Kidney (tissue), 14 donors: Measurements from ENCODE around the gene SLC4A11. TPM values are rescaled to one million over a fixed set of nuclear protein-coding genes. Genes with fewer than 3 reads are reported as not detected.

Experiments
- DNase-seq, 5 donors: peaks; one replicate each; pipeline ENCODE4 v3.0.0-alpha.2; 2013 to 2020
- FAIRE-seq: peaks from 2 replicates; lab custom pipeline; 2012; peaks lifted over from hg19 to GRCh38; lab: Jason Lieb, UNC
- H3K27ac ChIP-seq, 2 donors: one replicate each; pipeline ENCODE4 v1.7.0; 2013; ENCODE audit warnings: low read depth in 2 of 2, low read length in 2 of 2, inconsistent platforms in 1 of 2
- H3K27me3 ChIP-seq: one replicate; pipeline ENCODE4 v1.7.1; 2013; ENCODE audit warnings: low read length, inconsistent platforms; ENCODE audit not compliant: control insufficient read depth, insufficient read depth
- H3K36me3 ChIP-seq, 3 donors: one replicate each; pipeline versions ENCODE4 v1.7.0 to v1.7.1; 2013; ENCODE audit warnings: low read length in 3 of 3, control low read depth in 1 of 3, inconsistent platforms in 1 of 3; ENCODE audit not compliant: insufficient read depth in 3 of 3, control insufficient read depth in 2 of 3
- H3K4me1 ChIP-seq, 3 donors: one replicate each; pipeline versions ENCODE4 v1.7.0 to v1.7.1; 2013; ENCODE audit warnings: low read length in 3 of 3, inconsistent platforms in 1 of 3, low read depth in 1 of 3; ENCODE audit not compliant: control insufficient read depth in 2 of 3, insufficient read depth in 2 of 3
- H3K4me3 ChIP-seq, 3 donors: one replicate each; pipeline versions ENCODE4 v1.7.0 to v1.8.1; 2013; ENCODE audit warnings: low read length in 3 of 3, control low read depth in 1 of 3, inconsistent platforms in 1 of 3
- H3K9ac ChIP-seq, 3 donors: one replicate each; pipeline versions ENCODE4 v1.7.0 to v1.7.1; 2013; ENCODE audit warnings: low read length in 3 of 3, control low read depth in 1 of 3, inconsistent platforms in 1 of 3
- H3K9me3 ChIP-seq, 3 donors: one replicate each; pipeline versions ENCODE4 v1.7.0 to v1.7.1; 2013; ENCODE audit warnings: low read length in 3 of 3, control low read depth in 1 of 3, inconsistent platforms in 1 of 3; ENCODE audit not compliant: control insufficient read depth in 2 of 3, insufficient read depth in 1 of 3
- CTCF ChIP-seq: IDR thresholded peaks from 3 replicates; pipeline ENCODE4 v1.5.1; 2012; ENCODE audit warnings: mild to moderate bottlenecking, moderate library complexity, borderline replicate concordance; ENCODE audit not compliant: insufficient read depth; ENCODE audit errors: extremely low read depth
- intact Hi-C: fragments of 100-400 bp; cut with DNase I; formaldehyde crosslinking; loops from one replicate; pipeline ENCODE4 v1.11.1; 2022
- polyA plus RNA-seq: library from polyadenylated mRNA; stranded (reverse); fragments of 350-450 nt; fragmentation: Illumina TruSeq; extraction: RNeasy Lipid Tissue Mini Kit (QIAGEN cat#74804); gene quantifications from one replicate; pipeline ENCODE4 v1.2.3, GENCODE V29; 2014; ENCODE audit warnings: low read depth, low replicate concordance; ENCODE audit not compliant: insufficient read depth
- total RNA-seq: library from RNA; stranded (reverse); fragmentation: NEBNext Ultra II Directional; extraction: Animal tissue kit (Norgen Biotek cat#: 25700); gene quantifications from one replicate; pipeline ENCODE4 v1.2.1, GENCODE V29; 2021
- donor health status: control.
- donor health status: control.
- donor health status: control.
- donor health status: control.
- donor health status: control.
- donor health status: DM: yes; HTN: yes; CAD: no.
- donor health status: Normal renal cell carcinoma (clear cell type).

SLC4A11 gene
- total and polyA plus RNA-seq, 2 donors from 2014 or later = 7.6 to 14.8 TPM

- DNase-seq (no peak), FAIRE-seq (no peak)
- H3K27ac ChIP-seq = no peak overlapping the region
- H3K9ac ChIP-seq = no peak overlapping the region
- H3K4me3 ChIP-seq = no peak overlapping the region
- no peaks in the 10 kb centered on the region for H3K9me3 ChIP-seq
- intact Hi-C loops = no loop called here
- H3K27me3 ChIP-seq = peaks cover 16% of the 10 kb centered on the region
- peaks cover 0 to 2% (median 0%) of the 10 kb centered on the region in 3 donors for H3K4me1 ChIP-seq
- no peaks in the 10 kb centered on the region for H3K36me3 ChIP-seq
- no peak for TF ChIP-seq CTCF
Measured at GRCh38 chr20:3237011-3237957, 1.7 kb downstream of the SLC4A11 start.

- Histone ChIP-seq H3K9ac (no peak overlapping the region), H3K27me3 (peaks cover 13% of the 10 kb centered on the region), H3K9me3 (no peaks in the 10 kb centered on the region), H3K36me3 (no peaks in the 10 kb centered on the region), H3K27ac (no peak overlapping the region), H3K4me1 (peaks cover 0 to 2% (median 0%) of the 10 kb centered on the region in 3 donors), H3K4me3 (no peak overlapping the region)
- intact Hi-C loops = no loop called here
- FAIRE-seq (no peak), DNase-seq (no peak)
- TF ChIP-seq CTCF = no peak
Measured at GRCh38 chr20:3235666-3236324, 3.2 kb downstream of the SLC4A11 start.

GRCh38 chr20:3233991-3234498 lies 4.9 kb downstream of the SLC4A11 start:
- H3K27me3 ChIP-seq = peaks cover 3% of the 10 kb centered on the region
- H3K9ac ChIP-seq = no peak overlapping the region
- H3K4me3 ChIP-seq = no peak overlapping the region
- FAIRE-seq = no peak
- no peaks in the 10 kb centered on the region for H3K4me1 ChIP-seq
- H3K9me3 ChIP-seq = no peaks in the 10 kb centered on the region
- no peak for TF ChIP-seq CTCF
- H3K27ac ChIP-seq = no peak overlapping the region
- intact Hi-C loops = no loop called here
- DNase-seq = no peak
- H3K36me3 ChIP-seq = no peaks in the 10 kb centered on the region
